Breast epithelium (tissue), 3 donors: Measurements from ENCODE around the gene SPOCK3.

Source experiments
- CTCF ChIP-seq, 3 donors: fragments of 450-650 bp; IDR thresholded peaks; one replicate each; pipeline ENCODE4 v1.5.1; 2016 to 2017; ENCODE audit warnings: antibody characterized with exemption in 3 of 3, mild to moderate bottlenecking in 3 of 3, moderate library complexity in 3 of 3
- POLR2A ChIP-seq: fragments of 450-650 bp; IDR thresholded peaks from one replicate; pipeline ENCODE4 v1.6.1; 2016; ENCODE audit warnings: antibody characterized with exemption, mild to moderate bottlenecking, moderate library complexity
- POLR2AphosphoS5 ChIP-seq, 3 donors: sonication (generic); formaldehyde crosslinking; IDR thresholded peaks; one replicate each; pipeline ENCODE4 v1.6.1; 2017; ENCODE audit warnings: antibody characterized with exemption in 3 of 3

GRCh38 chr4:167168611-167169010 is 65.7 kb downstream of the SPOCK3 start:
- TF ChIP-seq CTCF (IDR thresholded peaks at IDR 0.05) = no peak
- no peak for TF ChIP-seq POLR2AphosphoS5 (IDR thresholded peaks at IDR 0.05)
- no peak for TF ChIP-seq POLR2A
